HCT116 (cell line): ENCODE results near the gene ELOF1.
A peak's percentile ranks its signal among the peaks of the same experiment; 100 is the strongest.

Experiments used
- CEBPB ChIP-seq: IDR thresholded peaks from 2 replicates; pipeline ENCODE4 v1.6.1; 2012; ENCODE audit warnings: low read depth
- CTCF ChIP-seq, 3 experiments: fragments of 200-600 bp in 1 of 3; sonication (generic) in 1 of 3; IDR thresholded peaks in 2 of 3; conservative IDR thresholded peaks in 1 of 3; 2 replicates each; pipeline ENCODE4 v1.5.1; 2012 to 2017; ENCODE audit warnings: low read depth in 2 of 3, low read length in 2 of 3, antibody characterized with exemption in 1 of 3, borderline replicate concordance in 1 of 3, control low read depth in 1 of 3, mild to moderate bottlenecking in 1 of 3, mixed read lengths in 1 of 3, mixed run types in 1 of 3, moderate library complexity in 1 of 3; ENCODE audit not compliant: insufficient read depth in 1 of 3
- EGR1 ChIP-seq: IDR thresholded peaks from 2 replicates; pipeline ENCODE4 v1.6.1; 2012; ENCODE audit warnings: low read depth
- JUND ChIP-seq: IDR thresholded peaks from 2 replicates; pipeline ENCODE4 v1.6.1; 2012
- POLR2A ChIP-seq: IDR thresholded peaks from 2 replicates; pipeline ENCODE4 v1.7.0; 2011; ENCODE audit warnings: borderline replicate concordance; ENCODE audit not compliant: insufficient read depth, insufficient read length; ENCODE audit errors: extremely low read depth
- RAD21 ChIP-seq: IDR thresholded peaks from 2 replicates; pipeline ENCODE4 v1.6.1; 2012; ENCODE audit warnings: low read depth, mild to moderate bottlenecking
- REST ChIP-seq: IDR thresholded peaks from 2 replicates; pipeline ENCODE4 v1.6.1; 2012; ENCODE audit warnings: low read depth
- SRF ChIP-seq: IDR thresholded peaks from 2 replicates; pipeline ENCODE4 v1.6.1; 2012; ENCODE audit warnings: low read depth

- TF ChIP-seq CTCF (IDR thresholded peaks at IDR 0.05 in 2 of 3, conservative IDR thresholded peaks at IDR 0.05 in 1 of 3; ENCODE audit: borderline replicate concordance in 1 of 3, insufficient read depth in 1 of 3, low read depth in 2 of 3, low read length in 2 of 3) (no peak), POLR2A (peak; percentile 4), RAD21 (no peak), SRF (no peak), EGR1 (no peak), JUND (no peak), REST (no peak), CEBPB (no peak)
These were observed 52.9 kb downstream of the ELOF1 start for GRCh38 chr19:11506101-11506555.
